Pancreas (tissue), 10 donors: ENCODE results near the gene SNTA1. TPM values are rescaled to one million over a fixed set of nuclear protein-coding genes. Genes with fewer than 3 reads are reported as not detected.

Source experiments
- ATAC-seq, 4 donors: fragments of 200-7000 bp; cut with Tn5 transposase; one replicate each; pipeline versions ENCODE4 v1.8.0 to v1.9.1; 2020; ENCODE audit warnings: mild to moderate bottlenecking in 4 of 4, moderate library complexity in 4 of 4
- DNase-seq, 6 donors: peaks; one replicate each; pipeline ENCODE4 v3.0.0-alpha.2; 2020
- FAIRE-seq: peaks from 2 replicates; lab custom pipeline; 2012; peaks lifted over from hg19 to GRCh38; lab: Jason Lieb, UNC
- H3K27ac ChIP-seq, 4 donors: fragments of 200-600 bp; sonication (generic); 1 replicate in 3 of 4; 2 replicates in 1 of 4; pipeline versions ENCODE4 v1.5.0 to v1.8.0; 2020
- H3K27me3 ChIP-seq, 4 donors: fragments of 200-600 bp; one replicate each; pipeline ENCODE4 v1.8.0; 2021
- H3K36me3 ChIP-seq, 3 donors: fragments of 200-600 bp; sonication (generic) in 1 of 3; one replicate each; pipeline versions ENCODE4 v1.5.0 to v1.8.0; 2020 to 2021
- H3K4me1 ChIP-seq, 3 donors: fragments of 200-600 bp; one replicate each; pipeline ENCODE4 v1.8.0; 2021
- H3K4me3 ChIP-seq, 4 donors: fragments of 200-600 bp; sonication (generic) in 2 of 4; one replicate each; pipeline versions ENCODE4 v1.5.0 to v1.8.0; 2020 to 2021
- H3K9me3 ChIP-seq, 4 donors: fragments of 200-600 bp; one replicate each; pipeline ENCODE4 v1.8.0; 2021
- CTCF ChIP-seq, 4 donors: fragments of 200-600 bp; sonication (generic) in 3 of 4; IDR thresholded peaks; one replicate each; pipeline versions ENCODE4 v1.5.0 to v1.8.0; 2021; ENCODE audit warnings: antibody characterized with exemption in 4 of 4
- WGBS, 2 donors: extraction: QIAGEN DNeasy Blood & Tissue Kit; methylation state at CpG; one replicate each; pipeline ENCODE4 v1.1.7; 2013; 5-methylcytosine and 5-hydroxymethylcytosine counted together
- intact Hi-C, 3 donors: fragments of 100-400 bp; cut with DNase I; formaldehyde crosslinking; loops; one replicate each; pipeline versions ENCODE4 v1.11.1 to v1.14.2; 2022
- polyA plus RNA-seq, 2 donors: library from polyadenylated mRNA; stranded (reverse); fragments of 200-250 nt; gene quantifications; one replicate each; pipeline ENCODE4 v1.2.3, GENCODE V29; 2013
- total RNA-seq, 6 donors: library from RNA; stranded (reverse); fragmentation: NEBNext Ultra II Directional in 4 of 6; extraction: Animal tissue kit (Norgen Biotek cat#: 25700) in 4 of 6; gene quantifications; one replicate each; pipeline versions ENCODE4 v1.2.1 to v1.2.4, GENCODE V29; 2021 to 2023
- donor health status: healthy with polysubstance abuse.
- donor health status: DM: no; HTN: no; CAD: no; lungs with moderate emphysema.
- donor health status: DM: no; HTN: no; CAD: no.
- donor health status: control.
- donor health status: control.
- donor health status: Bipolar disorder and iron deficiency.
- donor health status: DM: yes; HTN: yes; CAD: no.
- donor health status: DM: no; HTN: no; CAD: no.
- donor health status: DM: no; HTN: no; CAD: no.
- donor health status: DM: yes; HTN: yes; CAD: no.

Gene SNTA1
- total and polyA plus RNA-seq, 8 donors, result 4.2 to 10.9 (median 6.8) TPM

- no peak overlapping the region for H3K4me3 ChIP-seq
- no peaks in the 10 kb centered on the region for H3K36me3 ChIP-seq
- FAIRE-seq, result no peak
- peak in 2 of 4 donors; percentile 62 to 63 for ATAC-seq
- no peaks in the 10 kb centered on the region for H3K4me1 ChIP-seq
- TF ChIP-seq CTCF (IDR thresholded peaks at IDR 0.05), result no peak
- no peaks in the 10 kb centered on the region for H3K9me3 ChIP-seq
- 77% methylated on average over 7 of the region's 7 CpGs for WGBS, 2 donors
- H3K27me3 ChIP-seq, result no peaks in the 10 kb centered on the region
- no peak overlapping the region for H3K27ac ChIP-seq
- no peak for DNase-seq
- intact Hi-C loops, result no loop called here
Observed at GRCh38 chr20:33423141-33423834, 20.3 kb downstream of the SNTA1 start.

GRCh38 chr20:33419140-33419974, 24.2 kb downstream of the SNTA1 start:
- H3K4me3 ChIP-seq, result no peak overlapping the region
- ATAC-seq, result peak; percentile 19 to 64 (median 38)
- FAIRE-seq, result no peak
- H3K27me3 ChIP-seq, result no peaks in the 10 kb centered on the region
- intact Hi-C loops, result no loop called here
- no peaks in the 10 kb centered on the region for H3K9me3 ChIP-seq
- 45 to 54% methylated on average over 7 of the region's 7 CpGs for WGBS, 2 donors
- TF ChIP-seq CTCF (IDR thresholded peaks at IDR 0.05), result no peak
- no peaks in the 10 kb centered on the region for H3K4me1 ChIP-seq
- H3K36me3 ChIP-seq, result no peaks in the 10 kb centered on the region
- peak in 1 of 6 donors; percentile 55 for DNase-seq
- H3K27ac ChIP-seq, result no peak overlapping the region

- no peak for DNase-seq
- ATAC-seq, result no peak
- no peak for FAIRE-seq
- no peaks in the 10 kb centered on the region for H3K9me3 ChIP-seq
- no peaks in the 10 kb centered on the region for H3K27me3 ChIP-seq
- H3K36me3 ChIP-seq, result no peaks in the 10 kb centered on the region
- H3K4me3 ChIP-seq, result no peak overlapping the region
- no peaks in the 10 kb centered on the region for H3K4me1 ChIP-seq
- 90 to 92% methylated on average over 3 of the region's 3 CpGs for WGBS, 2 donors
- H3K27ac ChIP-seq, result no peak overlapping the region
- intact Hi-C loops, result no loop called here
- no peak for TF ChIP-seq CTCF (IDR thresholded peaks at IDR 0.05)
Observed at GRCh38 chr20:33418033-33418432, 25.5 kb downstream of the SNTA1 start.

GRCh38 chr20:33415948-33416347, 27.6 kb downstream of the SNTA1 start:
- DNase-seq (peak in 1 of 6 donors; percentile 21), FAIRE-seq (no peak), ATAC-seq (peak in 3 of 4 donors; percentile 66 to 79 (median 77))
- no peak overlapping the region for H3K4me3 ChIP-seq
- no peak overlapping the region for H3K27ac ChIP-seq
- H3K27me3 ChIP-seq, result no peaks in the 10 kb centered on the region
- WGBS, 2 donors, result 45 to 53% methylated on average over 8 of the region's 8 CpGs
- intact Hi-C loops, result no loop called here
- H3K9me3 ChIP-seq, result no peaks in the 10 kb centered on the region
- peaks cover 0 to 5% (median 0%) of the 10 kb centered on the region in 3 donors for H3K36me3 ChIP-seq
- H3K4me1 ChIP-seq, result no peaks in the 10 kb centered on the region
- peak in 2 of 4 donors; percentile 9 to 28 for TF ChIP-seq CTCF (IDR thresholded peaks at IDR 0.05)
